ENCODE measurements around the gene KCNK1.
"Not testable (repeated sequence)": the region's sequence is repeated elsewhere in the genome, so short reads cannot be mapped to it uniquely, and the experiment has no call there.

KCNK1 gene

GRCh38 chr1:233664804-233665574 lies 51.1 kb downstream of the KCNK1 start:
- in situ Hi-C loops (cut with HindIII; ENCODE audit: low sequenced_read_pairs): no loop called here

GRCh38 chr1:233665575-233666270 lies 51.8 kb downstream of the KCNK1 start:
- in situ Hi-C loops (cut with HindIII; ENCODE audit: low sequenced_read_pairs): no loop called here

GRCh38 chr1:233667741-233668140 lies 53.8 kb downstream of the KCNK1 start:
- in situ Hi-C loops (cut with HindIII; ENCODE audit: low sequenced_read_pairs): no loop called here

GRCh38 chr1:233668146-233668724 lies 54.3 kb downstream of the KCNK1 start:
- in situ Hi-C loops (cut with HindIII; ENCODE audit: low sequenced_read_pairs): no loop called here

GRCh38 chr1:233668725-233669294 lies 54.9 kb downstream of the KCNK1 start:
- in situ Hi-C loops (cut with HindIII; ENCODE audit: low sequenced_read_pairs): no loop called here

GRCh38 chr1:233670363-233670762 lies 56.5 kb downstream of the KCNK1 start:
- in situ Hi-C loops (cut with HindIII; ENCODE audit: low sequenced_read_pairs): not testable (repeated sequence)

GRCh38 chr1:233671286-233671685 lies 57.4 kb downstream of the KCNK1 start:
- in situ Hi-C loops (cut with HindIII; ENCODE audit: low sequenced_read_pairs): no loop called here

- in situ Hi-C loops (cut with HindIII; ENCODE audit: low sequenced_read_pairs): no loop called here
These were observed 58.8 kb downstream of the KCNK1 start for GRCh38 chr1:233672732-233673131.

- in situ Hi-C loops (cut with HindIII; ENCODE audit: low sequenced_read_pairs): no loop called here
These were observed 59.5 kb downstream of the KCNK1 start for GRCh38 chr1:233673261-233673946.

GRCh38 chr1:233673947-233674431 lies 60.1 kb downstream of the KCNK1 start:
- in situ Hi-C loops (cut with HindIII; ENCODE audit: low sequenced_read_pairs): no loop called here

GRCh38 chr1:233675446-233675845 lies 61.5 kb downstream of the KCNK1 start:
- in situ Hi-C loops (cut with HindIII; ENCODE audit: low sequenced_read_pairs): no loop called here

GRCh38 chr1:233675893-233676292 lies 62.0 kb downstream of the KCNK1 start:
- in situ Hi-C loops (cut with HindIII; ENCODE audit: low sequenced_read_pairs): no loop called here

GRCh38 chr1:233677690-233678354 lies 63.9 kb downstream of the KCNK1 start:
- in situ Hi-C loops (cut with HindIII; ENCODE audit: low sequenced_read_pairs): no loop called here

- in situ Hi-C loops (cut with HindIII; ENCODE audit: low sequenced_read_pairs): no loop called here
These were observed 65.1 kb downstream of the KCNK1 start for GRCh38 chr1:233679030-233679429.

GRCh38 chr1:233679591-233680373 lies 65.9 kb downstream of the KCNK1 start:
- in situ Hi-C loops (cut with HindIII; ENCODE audit: low sequenced_read_pairs): no loop called here

GRCh38 chr1:233681285-233681684 lies 67.4 kb downstream of the KCNK1 start:
- in situ Hi-C loops (cut with HindIII; ENCODE audit: low sequenced_read_pairs): no loop called here

GRCh38 chr1:233686653-233687052 lies 72.7 kb downstream of the KCNK1 start:
- in situ Hi-C loops (cut with HindIII; ENCODE audit: low sequenced_read_pairs): not testable (repeated sequence)

GRCh38 chr1:233689017-233689747 lies 75.3 kb downstream of the KCNK1 start:
- in situ Hi-C loops (cut with HindIII; ENCODE audit: low sequenced_read_pairs): no loop called here

- in situ Hi-C loops (cut with HindIII; ENCODE audit: low sequenced_read_pairs): no loop called here
These were observed 75.9 kb downstream of the KCNK1 start for GRCh38 chr1:233689748-233690254.

Data from endothelial cell of hepatic sinusoid (primary cell).